Fibroblast of lung (primary cell): ENCODE data around the gene PLA2G7. TPM values are rescaled to one million over a fixed set of nuclear protein-coding genes. Genes with fewer than 3 reads are reported as not detected.

Source experiments
- DNase-seq, 2 donors: peaks; one replicate each; pipeline versions ENCODE4 v3.0.0 to v3.0.0-alpha.2; 2010; ENCODE audit warnings: low read depth in 2 of 2
- H2AFZ ChIP-seq: 2 replicates; pipeline ENCODE4 v1.5.1; 2012; ENCODE audit warnings: low read length, control low read depth, inconsistent platforms
- H3K27ac ChIP-seq: 2 replicates; pipeline ENCODE4 v1.5.1; 2011; ENCODE audit warnings: low read length, control low read depth; ENCODE audit not compliant: insufficient read depth
- H3K27me3 ChIP-seq: 2 replicates; pipeline ENCODE4 v1.5.1; 2011; ENCODE audit warnings: mild to moderate bottlenecking, low read length; ENCODE audit not compliant: control insufficient read depth, insufficient read depth
- H3K36me3 ChIP-seq: 2 replicates; pipeline ENCODE4 v1.5.1; 2011; ENCODE audit warnings: low read length; ENCODE audit not compliant: control insufficient read depth, insufficient read depth
- H3K4me1 ChIP-seq: 2 replicates; pipeline ENCODE4 v1.5.1; 2011; ENCODE audit warnings: low read length; ENCODE audit not compliant: control insufficient read depth, insufficient read depth; ENCODE audit errors: extremely low read depth
- H3K4me2 ChIP-seq: 2 replicates; pipeline ENCODE4 v1.5.1; 2011; ENCODE audit warnings: low read length, control low read depth; ENCODE audit not compliant: insufficient read depth; ENCODE audit errors: extremely low read depth
- H3K4me3 ChIP-seq, 4 experiments: fragments of 200-600 bp in 1 of 4; sonication (generic) in 1 of 4; replicated peaks in 1 of 4; 2 replicates each; pipeline ENCODE4 v1.5.1; 2011 to 2016; ENCODE audit warnings: low read length in 4 of 4, low read depth in 3 of 4, mild to moderate bottlenecking in 3 of 4, control low read depth in 2 of 4, inconsistent platforms in 1 of 4, mixed read lengths in 1 of 4; ENCODE audit not compliant: insufficient read depth in 1 of 4; ENCODE audit errors: control extremely low read depth in 1 of 4
- H3K79me2 ChIP-seq: 2 replicates; pipeline ENCODE4 v1.5.1; 2012; ENCODE audit warnings: mild to moderate bottlenecking, low read length, inconsistent platforms; ENCODE audit not compliant: control insufficient read depth, insufficient read depth
- H3K9ac ChIP-seq: 2 replicates; pipeline ENCODE4 v1.5.1; 2011; ENCODE audit warnings: mild to moderate bottlenecking, low read length, control low read depth; ENCODE audit not compliant: insufficient read depth
- H3K9me3 ChIP-seq: 2 replicates; pipeline ENCODE4 v1.5.1; 2012; ENCODE audit warnings: low read depth, low read length; ENCODE audit not compliant: control insufficient read depth, insufficient read depth
- H4K20me1 ChIP-seq: 2 replicates; pipeline ENCODE4 v1.5.1; 2011; ENCODE audit warnings: low read length; ENCODE audit not compliant: control insufficient read depth, insufficient read depth; ENCODE audit errors: extremely low read depth
- CTCF ChIP-seq, 2 donors: IDR thresholded peaks in 1 of 2; conservative IDR thresholded peaks in 1 of 2; 1 replicate in 1 of 2; 2 replicates in 1 of 2; pipeline ENCODE4 v1.5.1; 2011 to 2012; ENCODE audit warnings: low read length in 2 of 2, control low read depth in 1 of 2, inconsistent platforms in 1 of 2, low read depth in 1 of 2, mild to moderate bottlenecking in 1 of 2
- EZH2 ChIP-seq: IDR thresholded peaks from 2 replicates; pipeline ENCODE4 v1.5.1; 2012; ENCODE audit warnings: low read length, control low read depth, mild to moderate bottlenecking; ENCODE audit errors: missing control alignments
- polyA plus RNA-seq, 2 donors: library from polyadenylated mRNA; depleted of rRNA in 1 of 2; stranded (reverse) in 1 of 2; unstranded in 1 of 2; fragments of >200 nt; gene quantifications; 2 replicates each; pipeline ENCODE4 v1.2.1, GENCODE V29; 2011 to 2012; ENCODE audit warnings: missing spikeins in 1 of 2
- total RNA-seq: library from RNA; depleted of rRNA; stranded (reverse); fragments of >200 nt; gene quantifications from 2 replicates; pipeline ENCODE4 v1.2.1, GENCODE V29; 2014

PLA2G7 gene
- total and polyA plus RNA-seq, 2 donors (not counting 1 experiment from before 2014, with no cell fraction given): not detected

- no peaks in the 10 kb centered on the region for H3K4me1 ChIP-seq
- no peaks in the 10 kb centered on the region for H3K36me3 ChIP-seq
- no peaks in the 10 kb centered on the region for H3K27me3 ChIP-seq
- H2AFZ ChIP-seq: no peak overlapping the region
- H3K27ac ChIP-seq: no peak overlapping the region
- H3K9ac ChIP-seq: no peak overlapping the region
- H4K20me1 ChIP-seq: no peaks in the 10 kb centered on the region
- no peak overlapping the region for H3K4me2 ChIP-seq
- DNase-seq: no peak
- TF ChIP-seq EZH2 (no peak), CTCF (conservative IDR thresholded peaks at IDR 0.05 in 1 of 2, IDR thresholded peaks at IDR 0.05 in 1 of 2; ENCODE audit: low read depth in 1 of 2, low read length in 2 of 2) (no peak)
- H3K9me3 ChIP-seq: no peaks in the 10 kb centered on the region
- H3K4me3 ChIP-seq: no peak overlapping the region
- no peaks in the 10 kb centered on the region for H3K79me2 ChIP-seq
Measured at GRCh38 chr6:46773201-46773855, 38.2 kb upstream of the PLA2G7 start.

- no peak for DNase-seq
- Histone ChIP-seq H3K9ac (no peak overlapping the region), H3K9me3 (no peaks in the 10 kb centered on the region), H3K27ac (no peak overlapping the region), H3K4me1 (no peaks in the 10 kb centered on the region), H3K36me3 (no peaks in the 10 kb centered on the region), H3K27me3 (no peaks in the 10 kb centered on the region), H2AFZ (no peak overlapping the region), H3K4me2 (no peak overlapping the region), H3K79me2 (no peaks in the 10 kb centered on the region), H3K4me3 (no peak overlapping the region), H4K20me1 (no peaks in the 10 kb centered on the region)
- no peak for TF ChIP-seq EZH2
- TF ChIP-seq CTCF (conservative IDR thresholded peaks at IDR 0.05 in 1 of 2, IDR thresholded peaks at IDR 0.05 in 1 of 2; ENCODE audit: low read depth in 1 of 2, low read length in 2 of 2): no peak
Measured at GRCh38 chr6:46772762-46773161, 37.6 kb upstream of the PLA2G7 start.

- DNase-seq: no peak
- Histone ChIP-seq H3K79me2 (no peaks in the 10 kb centered on the region), H3K4me2 (no peak overlapping the region), H3K4me3 (no peak overlapping the region), H3K9ac (no peak overlapping the region), H3K4me1 (no peaks in the 10 kb centered on the region), H3K27me3 (no peaks in the 10 kb centered on the region), H3K9me3 (no peaks in the 10 kb centered on the region), H3K27ac (no peak overlapping the region), H2AFZ (no peak overlapping the region), H4K20me1 (no peaks in the 10 kb centered on the region), H3K36me3 (no peaks in the 10 kb centered on the region)
- no peak for TF ChIP-seq CTCF (conservative IDR thresholded peaks at IDR 0.05 in 1 of 2, IDR thresholded peaks at IDR 0.05 in 1 of 2; ENCODE audit: low read depth in 1 of 2, low read length in 2 of 2)
- no peak for TF ChIP-seq EZH2
Measured at GRCh38 chr6:46772016-46772415, 36.8 kb upstream of the PLA2G7 start.
